GM12891 (cell line): ENCODE data around the gene PTMA.

Experiments used
- DNase-seq: peaks from one replicate; pipeline ENCODE4 v3.0.0; 2011; ENCODE audit warnings: low spot score; ENCODE audit not compliant: insufficient read length
- FAIRE-seq: peaks from 2 replicates; lab custom pipeline; 2011; peaks lifted over from hg19 to GRCh38; lab: Jason Lieb, UNC
- PAX5 ChIP-seq: IDR thresholded peaks from 2 replicates; pipeline ENCODE4 v1.6.1; 2011; ENCODE audit warnings: low read length, moderate library complexity, mild to moderate bottlenecking; ENCODE audit not compliant: insufficient read depth, severe bottlenecking
- POLR2A ChIP-seq: IDR thresholded peaks from 2 replicates; pipeline ENCODE4 v1.6.1; 2011; ENCODE audit warnings: low read depth, low read length, control low read depth
- POLR2AphosphoS5 ChIP-seq: IDR thresholded peaks from 2 replicates; pipeline ENCODE4 v1.6.1; 2011; ENCODE audit warnings: low read depth, low read length, control low read depth
- POU2F2 ChIP-seq: IDR thresholded peaks from 2 replicates; pipeline ENCODE4 v1.6.1; 2011; ENCODE audit warnings: low read depth, mild to moderate bottlenecking, control low read depth, low read length, moderate library complexity
- SPI1 ChIP-seq: IDR thresholded peaks from 2 replicates; pipeline ENCODE4 v1.6.1; 2011; ENCODE audit warnings: low read depth, low read length, control low read depth
- TAF1 ChIP-seq: IDR thresholded peaks from 2 replicates; pipeline ENCODE4 v1.6.1; 2011; ENCODE audit warnings: low read depth, low read length, control low read depth

Gene PTMA

DNA sequence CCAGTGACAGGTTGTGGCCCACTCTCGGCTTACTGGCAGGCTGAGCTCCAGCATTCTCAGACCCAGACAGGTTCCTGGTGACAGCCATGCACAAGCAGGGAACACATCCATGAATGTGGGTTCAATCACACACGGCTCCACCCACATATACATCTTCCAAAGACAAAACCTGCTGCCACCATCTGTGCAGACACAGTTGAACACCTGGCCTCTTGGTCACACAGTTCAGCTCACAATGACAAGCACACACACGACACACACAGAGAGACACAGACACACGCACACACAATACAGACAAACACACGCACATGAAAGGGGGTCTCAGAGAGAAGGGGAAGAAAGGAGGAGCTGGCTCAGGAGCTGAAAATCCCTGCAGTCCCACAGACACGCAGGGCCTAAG, 32.1 kb upstream of the PTMA start:
- no peak for DNase-seq

GRCh38 chr2:231677632-231678104, 30.7 kb upstream of the PTMA start:
- FAIRE-seq (peak; percentile 92), DNase-seq (no peak)
- TF ChIP-seq TAF1: no peak
- TF ChIP-seq POLR2A: no peak
- no peak for TF ChIP-seq POU2F2
- TF ChIP-seq PAX5: no peak
- 0 out of 2 replicates have a peak, but pooled peaks have one; percentile 13 for TF ChIP-seq SPI1

More for the DNA sequence above, 32.1 kb upstream of the PTMA start:
- TF ChIP-seq TAF1 (no peak), POLR2A (no peak), SPI1 (no peak), PAX5 (no peak), POLR2AphosphoS5 (no peak), POU2F2 (no peak)
- peak; percentile 26 for FAIRE-seq

DNA sequence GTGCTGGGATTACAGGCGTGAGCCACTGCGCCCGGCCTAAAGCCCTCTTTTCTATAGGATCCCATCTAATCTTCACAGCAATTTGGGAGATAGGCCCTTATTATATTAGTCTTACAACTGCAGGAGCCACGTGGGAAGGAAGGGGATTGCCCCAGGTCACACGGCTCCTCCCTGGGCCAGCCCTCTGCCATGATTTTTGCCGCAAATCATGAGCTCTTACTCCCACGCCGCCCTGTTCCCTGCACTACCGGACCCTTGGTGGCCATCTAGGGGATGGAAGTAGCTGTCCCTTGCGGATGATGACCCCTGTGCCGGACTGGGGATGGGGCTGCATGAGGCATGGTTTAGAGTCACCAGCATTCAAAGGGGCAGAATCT, 28.4 kb upstream of the PTMA start:
- DNase-seq (no peak), FAIRE-seq (peak; percentile 45)
- TF ChIP-seq POLR2AphosphoS5: no peak
- no peak for TF ChIP-seq SPI1
- TF ChIP-seq PAX5: no peak

GRCh38 chr2:231680285-231680991, 27.9 kb upstream of the PTMA start:
- TF ChIP-seq POU2F2 (no peak), POLR2AphosphoS5 (no peak), SPI1 (no peak), PAX5 (no peak), POLR2A (no peak), TAF1 (no peak)
- FAIRE-seq (peak; percentile 55), DNase-seq (no peak)

GRCh38 chr2:231680992-231681852, 27.1 kb upstream of the PTMA start:
- DNase-seq (peak; percentile 90), FAIRE-seq (peak; percentile 63)
- no peak for TF ChIP-seq POU2F2
- TF ChIP-seq TAF1: 0 out of 2 replicates have a peak, but pooled peaks have one; percentile 38
- TF ChIP-seq POLR2AphosphoS5: no peak
- no peak for TF ChIP-seq SPI1

DNA sequence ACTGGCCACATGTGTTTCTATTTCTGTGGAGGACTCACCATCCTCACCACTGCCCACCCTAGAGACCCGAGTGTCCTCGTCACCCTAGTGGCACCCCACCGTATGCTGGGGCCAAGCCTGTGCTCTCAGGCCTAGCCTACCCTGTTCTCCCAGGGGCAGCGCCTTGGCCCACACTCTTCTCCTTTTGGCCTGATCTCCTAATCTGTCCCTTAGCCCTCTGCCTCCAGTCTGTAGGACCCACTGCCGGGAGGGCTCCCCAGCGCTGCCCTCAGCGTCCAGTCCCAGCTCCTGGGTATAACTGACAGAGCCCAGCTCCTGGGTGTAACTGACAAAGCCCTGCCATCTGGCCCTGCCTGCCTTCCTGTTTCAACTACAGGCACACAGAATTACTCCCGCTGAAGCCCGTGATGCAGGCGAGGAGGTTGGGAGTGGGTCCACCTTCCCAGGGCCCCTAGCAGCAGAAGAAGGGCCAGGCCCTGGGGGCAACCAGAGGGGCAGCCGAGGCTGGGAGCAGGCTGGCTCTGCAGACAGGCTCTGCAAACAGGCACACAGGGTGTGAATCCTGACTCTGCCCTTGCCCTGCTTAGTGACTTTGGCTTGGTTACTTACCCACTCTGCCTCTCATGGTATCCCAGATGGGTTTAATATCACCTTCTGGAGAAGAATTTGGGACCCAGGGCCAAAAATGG, 25.6 kb upstream of the PTMA start:
- FAIRE-seq (no peak), DNase-seq (no peak)
- no peak for TF ChIP-seq PAX5
- TF ChIP-seq TAF1: no peak
- no peak for TF ChIP-seq POU2F2
- TF ChIP-seq POLR2AphosphoS5: no peak
- TF ChIP-seq POLR2A: no peak
- TF ChIP-seq SPI1: no peak

GRCh38 chr2:231683292-231684235, 24.8 kb upstream of the PTMA start:
- no peak for DNase-seq
- no peak for FAIRE-seq
- TF ChIP-seq TAF1: no peak

GRCh38 chr2:231684314-231685223, 23.8 kb upstream of the PTMA start:
- DNase-seq (no peak), FAIRE-seq (no peak)
- TF ChIP-seq SPI1 (no peak), TAF1 (no peak), PAX5 (no peak), POLR2A (no peak), POU2F2 (no peak), POLR2AphosphoS5 (no peak)
